Endothelial cell of umbilical vein (primary cell): Measurements from ENCODE around the gene SFTA2. TPM values are rescaled to one million over a fixed set of nuclear protein-coding genes. Genes with fewer than 3 reads are reported as not detected.

Experiments
- BruUV-seq: library from RNA; stranded (reverse); fragments of 400-500 nt; replicated peaks from 2 replicates; lab custom pipeline; 2021; lab: Mats Ljungman, UMichigan
- CTCF ChIA-PET: fragments of 300-600, 350-600 bp; sonication (Branson Sonifier 250); formaldehyde crosslinking; loops from one replicate; lab custom pipeline; 2021; ENCODE audit warnings: antibody characterized with exemption, inconsistent platforms; lab: Charles Lee
- POLR2A ChIA-PET: fragments of 300-600, 350-600 bp; sonication (Branson Sonifier 250); formaldehyde crosslinking; loops from one replicate; lab custom pipeline; 2021; ENCODE audit warnings: antibody characterized with exemption, inconsistent platforms; lab: Charles Lee
- DNase-seq: peaks from one replicate; pipeline ENCODE4 v3.0.0-alpha.2; 2011; ENCODE audit warnings: low read depth, low spot score
- FAIRE-seq: peaks from 2 replicates; lab custom pipeline; 2011; peaks lifted over from hg19 to GRCh38; lab: Jason Lieb, UNC
- H2AFZ ChIP-seq: 2 replicates; pipeline ENCODE4 v1.6.0; 2012; ENCODE audit warnings: low read depth, low read length, control low read depth, inconsistent platforms
- H3K27ac ChIP-seq: 2 replicates; pipeline ENCODE4 v1.5.1; 2011; ENCODE audit warnings: low read depth, mild to moderate bottlenecking, control low read depth, low read length, moderate library complexity; ENCODE audit not compliant: insufficient read depth
- H3K27me3 ChIP-seq, 2 experiments: 2 replicates each; pipeline versions ENCODE4 v1.6.0 to v1.6.1; 2011; ENCODE audit warnings: low read length in 2 of 2, mixed read lengths in 1 of 2; ENCODE audit not compliant: control insufficient read depth in 2 of 2, insufficient read depth in 2 of 2
- H3K36me3 ChIP-seq, 2 experiments: 2 replicates in 1 of 2; 3 replicates in 1 of 2; pipeline ENCODE4 v1.5.1; 2011; ENCODE audit warnings: low read length in 2 of 2, mild to moderate bottlenecking in 1 of 2, moderate library complexity in 1 of 2; ENCODE audit not compliant: control insufficient read depth in 2 of 2, insufficient read depth in 2 of 2; ENCODE audit errors: extremely low read depth in 1 of 2
- H3K4me1 ChIP-seq: 3 replicates; pipeline ENCODE4 v1.5.1; 2011; ENCODE audit warnings: mild to moderate bottlenecking, low read length; ENCODE audit not compliant: control insufficient read depth, insufficient read depth; ENCODE audit errors: extremely low read depth
- H3K4me2 ChIP-seq: 2 replicates; pipeline ENCODE4 v1.6.1; 2011; ENCODE audit warnings: low read length, control low read depth, mixed read lengths; ENCODE audit not compliant: insufficient read depth
- H3K4me3 ChIP-seq, 3 experiments: fragments of 200-600 bp in 1 of 3; sonication (generic), shearing (Covaris generic) in 1 of 3; replicated peaks in 1 of 3; 2 replicates each; pipeline ENCODE4 v1.5.1; 2011 to 2016; ENCODE audit warnings: control low read depth in 3 of 3, low read length in 3 of 3, mild to moderate bottlenecking in 2 of 3, inconsistent platforms in 1 of 3, low read depth in 1 of 3, moderate library complexity in 1 of 3; ENCODE audit not compliant: insufficient read depth in 1 of 3
- H3K79me2 ChIP-seq: 2 replicates; pipeline ENCODE4 v1.6.0; 2012; ENCODE audit warnings: low read length, inconsistent platforms; ENCODE audit not compliant: control insufficient read depth, insufficient read depth
- H3K9ac ChIP-seq: replicated peaks from 2 replicates; pipeline ENCODE3; 2011; ENCODE audit warnings: low read length, control low read depth; ENCODE audit not compliant: insufficient read depth; ENCODE audit errors: extremely low read depth
- H3K9me1 ChIP-seq: replicated peaks from 3 replicates; pipeline ENCODE4 v1.6.0; 2011; ENCODE audit warnings: mild to moderate bottlenecking, low read length; ENCODE audit not compliant: control insufficient read depth, insufficient read depth; ENCODE audit errors: extremely low read depth
- H3K9me3 ChIP-seq: replicated peaks from 2 replicates; pipeline ENCODE4 v1.5.1; 2012; ENCODE audit warnings: low read length, inconsistent platforms; ENCODE audit not compliant: control insufficient read depth, insufficient read depth
- H4K20me1 ChIP-seq: replicated peaks from 2 replicates; pipeline ENCODE3; 2011; ENCODE audit warnings: mild to moderate bottlenecking, low read length; ENCODE audit not compliant: control insufficient read depth, insufficient read depth; ENCODE audit errors: extremely low read depth
- CTCF ChIP-seq, 2 donors: IDR thresholded peaks; 1 replicate in 1 of 2; 2 replicates in 1 of 2; pipeline ENCODE4 v1.5.1; 2011; ENCODE audit warnings: low read length in 2 of 2, mild to moderate bottlenecking in 2 of 2, moderate library complexity in 2 of 2, control low read depth in 1 of 2, inconsistent platforms in 1 of 2, low read depth in 1 of 2; ENCODE audit not compliant: insufficient read depth in 1 of 2; ENCODE audit errors: extremely low read depth in 1 of 2
- EZH2 ChIP-seq: IDR thresholded peaks from 2 replicates; pipeline ENCODE4 v1.6.1; 2012; ENCODE audit warnings: borderline replicate concordance, low read depth, mild to moderate bottlenecking, moderate library complexity, low read length, inconsistent platforms; ENCODE audit not compliant: severe bottlenecking
- MAX ChIP-seq: IDR thresholded peaks from 2 replicates; pipeline ENCODE4 v1.6.1; 2011; ENCODE audit not compliant: insufficient read depth, insufficient read length
- POLR2A ChIP-seq: IDR thresholded peaks from 2 replicates; pipeline ENCODE4 v1.6.1; 2012; ENCODE audit warnings: low read depth, mild to moderate bottlenecking, control low read depth, low read length
- POLR2AphosphoS5 ChIP-seq: IDR thresholded peaks from 2 replicates; pipeline ENCODE4 v1.6.1; 2012; ENCODE audit warnings: low read depth, mild to moderate bottlenecking, control low read depth, low read length, moderate library complexity; ENCODE audit not compliant: insufficient read depth
- dilution Hi-C: fragments of 300-500 bp; cut with MboI; formaldehyde crosslinking; loops from one replicate; pipeline ENCODE4 v1.15.0; 2019; ENCODE audit warnings: low sequenced_read_pairs; ENCODE audit not compliant: extremely low pct_ligation_motif_present
- intact Hi-C: fragments of 100-400 bp; cut with micrococcal nuclease; formaldehyde crosslinking; loops from one replicate; pipeline ENCODE4 v1.10.0; 2022
- polyA plus RNA-seq, 4 experiments: library from polyadenylated mRNA; depleted of rRNA in 3 of 4; stranded (reverse) in 3 of 4; unstranded in 1 of 4; fragments of >200 nt; gene quantifications; 2 replicates each; pipeline versions ENCODE4 v1.2.1 to v1.2.3, GENCODE V29; 2011 to 2012; ENCODE audit warnings: missing spikeins in 1 of 4
- total RNA-seq: library from RNA; stranded (reverse); gene quantifications from 2 replicates; pipeline ENCODE4 v1.2.3, GENCODE V29; 2021

Gene SFTA2
- total and polyA plus RNA-seq, 2 donors (not counting 3 experiments of a cell fraction or from before 2014, with no cell fraction given) = not detected

- Histone ChIP-seq H3K27ac (no peak overlapping the region), H4K20me1 (no peaks in the 10 kb centered on the region), H3K27me3 (peaks cover 16 to 17% of the 10 kb centered on the region in 2 experiments), H3K9me1 (no peaks in the 10 kb centered on the region), H3K9me3 (no peaks in the 10 kb centered on the region), H3K79me2 (no peaks in the 10 kb centered on the region), H3K4me1 (no peaks in the 10 kb centered on the region), H3K4me3 (no peak overlapping the region), H3K9ac (no peak overlapping the region), H3K4me2 (no peak overlapping the region), H3K36me3 (no peaks in the 10 kb centered on the region), H2AFZ (no peak overlapping the region)
- intact Hi-C loops (no loop called here), dilution Hi-C loops (no loop called here)
- no peak for FAIRE-seq
- no TSS peak for BruUV-seq
- POLR2A ChIA-PET = no interaction called here
- no peak for DNase-seq
- TF ChIP-seq POLR2AphosphoS5 (no peak), MAX (no peak), POLR2A (no peak), EZH2 (no peak), CTCF (IDR thresholded peaks at IDR 0.05; ENCODE audit: extremely low read depth in 1 of 2, insufficient read depth in 1 of 2, low read depth in 1 of 2, low read length in 2 of 2) (no peak)
- CTCF ChIA-PET = no interaction called here
Observed at GRCh38 chr6:30979141-30979540, 47.2 kb upstream of the SFTA2 start.
